Mammary epithelial cell (primary cell): Measurements from ENCODE around the gene ICAM2.

Source experiments
- EZH2 ChIP-seq: IDR thresholded peaks from 2 replicates; pipeline ENCODE4 v1.6.1; 2012; ENCODE audit warnings: low read length, inconsistent platforms, borderline replicate concordance
- TF ChIP-seq, protein P1 (sequence below), 2 donors: IDR thresholded peaks in 1 of 2; conservative IDR thresholded peaks in 1 of 2; 2 replicates each; pipeline ENCODE4 v1.5.1; 2011 to 2012; ENCODE audit warnings: inconsistent platforms in 2 of 2, low read length in 2 of 2, mild to moderate bottlenecking in 2 of 2, control low read depth in 1 of 2, low read depth in 1 of 2; ENCODE audit not compliant: insufficient read depth in 1 of 2; ENCODE audit errors: extremely low read depth in 1 of 2

GRCh38 chr17:64015447-64015846 is 5.0 kb downstream of the ICAM2 start:
- TF ChIP-seq, protein P1, sequence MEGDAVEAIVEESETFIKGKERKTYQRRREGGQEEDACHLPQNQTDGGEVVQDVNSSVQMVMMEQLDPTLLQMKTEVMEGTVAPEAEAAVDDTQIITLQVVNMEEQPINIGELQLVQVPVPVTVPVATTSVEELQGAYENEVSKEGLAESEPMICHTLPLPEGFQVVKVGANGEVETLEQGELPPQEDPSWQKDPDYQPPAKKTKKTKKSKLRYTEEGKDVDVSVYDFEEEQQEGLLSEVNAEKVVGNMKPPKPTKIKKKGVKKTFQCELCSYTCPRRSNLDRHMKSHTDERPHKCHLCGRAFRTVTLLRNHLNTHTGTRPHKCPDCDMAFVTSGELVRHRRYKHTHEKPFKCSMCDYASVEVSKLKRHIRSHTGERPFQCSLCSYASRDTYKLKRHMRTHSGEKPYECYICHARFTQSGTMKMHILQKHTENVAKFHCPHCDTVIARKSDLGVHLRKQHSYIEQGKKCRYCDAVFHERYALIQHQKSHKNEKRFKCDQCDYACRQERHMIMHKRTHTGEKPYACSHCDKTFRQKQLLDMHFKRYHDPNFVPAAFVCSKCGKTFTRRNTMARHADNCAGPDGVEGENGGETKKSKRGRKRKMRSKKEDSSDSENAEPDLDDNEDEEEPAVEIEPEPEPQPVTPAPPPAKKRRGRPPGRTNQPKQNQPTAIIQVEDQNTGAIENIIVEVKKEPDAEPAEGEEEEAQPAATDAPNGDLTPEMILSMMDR (conservative IDR thresholded peaks at IDR 0.05 in 1 of 2, IDR thresholded peaks at IDR 0.05 in 1 of 2; ENCODE audit: extremely low read depth in 1 of 2, insufficient read depth in 1 of 2, low read depth in 1 of 2, low read length in 2 of 2) = no peak
- TF ChIP-seq EZH2 = no peak
